GM18508 (cell line): Measurements from ENCODE around the gene FTO.

Experiments used
- ATAC-seq: cut with Tn5 transposase; IDR thresholded peaks from one replicate; pipeline ENCODE4 v1.9.1; 2021; ENCODE audit warnings: moderate number of reproducible peaks; ENCODE audit not compliant: insufficient read depth, unreplicated experiment

FTO gene

DNA sequence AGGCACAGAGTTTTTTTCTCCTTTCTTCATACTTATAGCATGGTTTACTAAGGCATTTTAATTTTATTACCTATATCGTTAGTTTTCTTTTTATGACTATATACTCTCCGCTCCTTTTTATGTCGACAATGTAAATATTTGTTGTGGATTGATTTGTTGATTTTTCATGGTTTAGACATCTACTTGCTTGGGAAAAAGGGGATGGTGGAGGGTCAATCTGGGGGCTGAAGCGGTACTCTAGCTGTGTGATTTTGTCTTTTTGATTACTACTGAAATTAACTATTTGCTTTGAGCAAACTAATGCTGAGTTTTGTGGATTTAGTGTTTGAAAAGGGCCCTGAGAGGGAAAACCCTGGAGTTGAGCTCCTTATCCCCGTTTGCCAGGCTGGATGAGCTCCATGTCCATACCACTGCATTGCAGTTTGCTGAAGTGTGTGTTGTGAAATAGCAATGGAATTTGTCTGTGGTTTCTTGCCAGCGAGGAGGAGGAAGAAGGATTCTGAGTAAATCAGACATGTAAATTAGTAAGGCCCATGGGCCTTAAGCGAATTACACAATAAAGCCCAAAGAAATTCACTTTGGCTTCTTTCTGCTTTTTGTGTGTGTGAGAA lies 72.0 kb downstream of the FTO start:
- no peak for ATAC-seq

DNA sequence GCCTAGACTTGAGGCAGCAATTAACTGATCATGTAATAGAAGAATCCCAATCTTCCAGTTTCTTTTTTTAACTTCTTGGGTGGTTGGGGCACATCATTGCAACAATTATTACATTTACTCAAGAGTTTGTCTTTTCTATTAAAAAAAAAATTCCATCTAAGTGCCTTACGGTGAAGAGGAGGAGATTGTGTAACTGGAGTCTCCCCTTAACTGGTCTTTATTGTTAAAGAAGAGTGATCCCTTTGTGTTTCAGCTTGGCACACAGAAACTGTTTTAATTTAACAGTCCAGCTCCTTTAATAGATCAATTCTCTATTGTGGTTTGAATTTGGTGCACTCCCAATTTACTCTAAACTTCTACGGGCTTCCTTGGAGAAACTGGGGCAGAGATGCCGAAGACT lies 75.2 kb downstream of the FTO start:
- no peak for ATAC-seq

DNA sequence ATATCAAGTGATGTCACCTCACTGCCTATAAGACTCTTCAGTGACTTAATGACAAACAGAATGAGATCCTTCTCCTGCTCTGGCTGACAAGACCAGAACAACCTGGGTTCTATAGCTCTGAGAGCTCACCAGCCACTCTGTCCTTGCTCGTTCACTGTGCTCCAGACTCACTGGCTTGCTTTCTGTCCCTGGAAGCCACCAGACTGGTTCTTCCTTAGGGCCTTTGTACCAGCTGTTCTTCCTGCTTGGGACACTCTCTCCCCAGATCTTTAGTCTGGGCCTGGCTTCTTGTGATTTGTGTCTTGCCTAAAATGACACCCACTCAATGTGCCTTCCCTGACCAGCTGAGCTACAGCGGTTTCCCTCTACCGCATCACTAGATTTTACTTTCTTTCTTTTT lies 76.1 kb downstream of the FTO start:
- no peak for ATAC-seq

DNA sequence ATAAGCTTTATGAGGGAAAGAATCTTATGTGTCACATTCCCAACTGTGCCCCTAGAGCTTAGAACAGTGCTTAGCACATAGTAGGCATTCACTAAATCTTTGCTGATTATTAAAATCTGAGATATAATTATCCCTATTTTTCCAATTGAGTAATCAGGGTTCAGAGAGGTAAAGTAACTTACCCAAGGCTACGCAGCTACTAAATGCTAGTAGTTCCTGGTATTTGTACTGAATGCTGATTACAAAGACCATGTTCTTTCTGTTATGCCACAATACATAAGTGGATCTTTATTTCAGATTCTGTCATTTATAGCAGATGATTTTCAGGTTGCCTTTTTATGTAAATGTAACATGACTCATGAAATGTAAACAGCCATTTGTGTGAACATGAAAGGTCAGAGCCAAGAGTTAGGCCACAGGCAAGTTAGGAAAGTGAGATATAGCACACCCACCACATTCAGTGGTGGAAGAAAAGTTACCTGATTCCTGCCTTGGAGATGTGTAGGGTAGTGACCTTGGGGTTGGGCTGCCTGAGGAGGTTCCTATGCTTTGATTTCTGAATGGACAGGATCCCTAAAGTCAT lies 77.2 kb downstream of the FTO start:
- ATAC-seq, result no peak

DNA sequence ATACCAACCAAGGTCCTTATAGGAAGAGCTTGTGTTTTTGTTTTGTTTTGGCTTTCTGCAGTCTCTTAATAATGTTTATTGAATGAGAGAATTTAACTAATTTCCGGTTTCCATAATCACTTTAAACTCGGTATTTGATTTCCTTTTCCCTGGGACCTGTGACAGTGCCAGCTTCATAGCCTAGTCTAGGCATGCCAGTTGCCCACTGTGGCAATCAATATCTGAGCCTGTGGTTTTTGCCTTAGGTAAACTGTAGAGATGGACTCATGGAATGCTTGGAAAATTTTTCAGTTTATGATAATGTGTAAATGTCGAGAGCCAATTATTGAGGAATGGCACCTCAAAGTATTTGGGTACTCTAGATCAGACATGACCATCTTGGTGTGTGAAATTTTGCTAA lies 78.2 kb downstream of the FTO start:
- ATAC-seq, result no peak

DNA sequence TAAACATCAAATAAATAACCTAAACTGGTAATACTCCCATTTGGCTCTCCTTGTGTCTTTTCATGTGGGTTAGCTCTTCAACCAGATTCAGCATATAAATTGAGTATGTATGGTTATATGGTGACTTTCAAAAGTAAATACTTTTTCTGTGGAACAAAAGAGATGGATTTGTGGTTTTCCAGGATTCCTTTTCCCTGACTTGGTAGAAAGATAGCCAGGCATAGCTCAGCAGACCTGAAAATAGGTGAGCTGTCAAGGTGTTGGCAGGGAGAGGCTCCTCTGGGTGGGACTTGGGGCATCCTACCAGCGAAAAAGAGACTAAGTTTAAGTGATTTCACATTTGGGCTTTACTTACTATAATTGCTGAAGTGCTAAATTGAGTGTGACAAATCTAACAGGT lies 80.3 kb downstream of the FTO start:
- ATAC-seq, result no peak

DNA sequence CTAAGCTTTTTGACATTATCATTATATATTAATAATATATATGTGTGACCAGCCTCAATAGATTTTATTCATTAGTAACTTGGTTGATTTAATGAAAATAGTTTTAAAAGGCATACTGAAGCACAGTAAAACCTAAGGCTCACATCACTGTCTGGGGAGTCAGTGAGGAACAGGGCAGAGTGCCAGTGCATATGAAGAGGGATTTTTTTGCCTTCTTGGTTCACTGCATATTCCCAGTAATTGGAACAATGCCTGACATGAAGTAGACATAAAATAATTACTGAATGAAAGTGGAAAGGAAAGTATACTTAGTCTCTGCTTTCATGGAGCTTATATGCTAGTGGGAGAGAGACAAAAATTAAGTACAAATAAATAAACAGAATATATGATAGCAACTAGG lies 81.1 kb downstream of the FTO start:
- no peak for ATAC-seq

DNA sequence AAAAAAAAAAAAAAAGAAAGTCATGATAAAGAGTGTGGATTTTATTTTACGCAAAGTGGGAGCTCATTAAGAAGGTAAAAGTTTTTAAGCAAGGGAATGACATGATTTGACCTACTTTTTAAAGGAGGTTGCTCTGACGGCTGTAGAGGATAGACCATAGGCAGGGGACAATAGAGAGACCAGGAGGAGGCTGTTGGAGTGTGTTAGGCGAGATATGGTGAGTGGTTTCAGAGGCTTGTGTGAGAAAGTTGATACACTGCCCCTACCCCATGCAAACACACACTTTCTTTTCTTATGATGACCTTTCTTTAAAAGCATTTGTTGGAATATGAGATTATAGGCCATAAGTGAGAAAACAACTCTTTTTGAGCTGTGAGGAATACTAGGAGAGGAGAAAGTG lies 82.0 kb downstream of the FTO start:
- ATAC-seq, result no peak

DNA sequence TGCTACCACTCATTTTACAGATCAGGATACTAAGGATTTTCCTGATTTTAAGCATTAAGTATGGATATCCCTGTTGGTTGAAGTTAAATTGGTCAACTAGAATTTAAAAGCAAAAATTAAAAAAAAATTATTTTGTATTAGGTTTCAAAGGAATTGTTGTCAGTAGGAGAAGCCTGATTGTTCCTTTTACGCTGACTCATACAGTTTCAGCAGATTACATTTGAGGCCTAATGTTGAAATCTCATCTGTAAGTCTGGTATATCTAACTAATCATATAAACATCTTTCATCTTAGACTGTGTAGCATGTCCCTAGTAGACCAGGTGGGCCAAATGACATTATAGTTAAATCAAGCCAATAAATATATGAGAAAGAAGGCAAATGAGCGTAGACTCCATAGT lies 83.5 kb downstream of the FTO start:
- no peak for ATAC-seq

DNA sequence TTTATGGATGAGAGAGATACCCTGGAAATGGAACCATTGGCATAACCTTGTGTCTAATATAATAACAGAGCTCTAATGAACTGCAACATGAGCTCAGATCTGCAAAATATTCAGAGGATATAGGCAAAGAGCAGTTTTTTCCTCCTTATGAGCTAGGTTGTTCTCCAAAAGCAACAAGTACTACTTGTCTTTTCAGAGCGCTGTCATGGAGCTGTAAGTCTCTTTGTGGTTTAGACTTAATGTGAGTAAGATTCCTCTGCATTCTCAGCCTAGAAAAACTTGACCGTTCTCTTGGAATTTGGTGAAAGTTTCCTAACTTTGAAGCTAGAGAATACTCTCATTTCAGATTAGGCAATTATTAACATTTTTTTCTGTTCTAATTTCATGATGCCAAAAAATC lies 85.2 kb downstream of the FTO start:
- no peak for ATAC-seq

DNA sequence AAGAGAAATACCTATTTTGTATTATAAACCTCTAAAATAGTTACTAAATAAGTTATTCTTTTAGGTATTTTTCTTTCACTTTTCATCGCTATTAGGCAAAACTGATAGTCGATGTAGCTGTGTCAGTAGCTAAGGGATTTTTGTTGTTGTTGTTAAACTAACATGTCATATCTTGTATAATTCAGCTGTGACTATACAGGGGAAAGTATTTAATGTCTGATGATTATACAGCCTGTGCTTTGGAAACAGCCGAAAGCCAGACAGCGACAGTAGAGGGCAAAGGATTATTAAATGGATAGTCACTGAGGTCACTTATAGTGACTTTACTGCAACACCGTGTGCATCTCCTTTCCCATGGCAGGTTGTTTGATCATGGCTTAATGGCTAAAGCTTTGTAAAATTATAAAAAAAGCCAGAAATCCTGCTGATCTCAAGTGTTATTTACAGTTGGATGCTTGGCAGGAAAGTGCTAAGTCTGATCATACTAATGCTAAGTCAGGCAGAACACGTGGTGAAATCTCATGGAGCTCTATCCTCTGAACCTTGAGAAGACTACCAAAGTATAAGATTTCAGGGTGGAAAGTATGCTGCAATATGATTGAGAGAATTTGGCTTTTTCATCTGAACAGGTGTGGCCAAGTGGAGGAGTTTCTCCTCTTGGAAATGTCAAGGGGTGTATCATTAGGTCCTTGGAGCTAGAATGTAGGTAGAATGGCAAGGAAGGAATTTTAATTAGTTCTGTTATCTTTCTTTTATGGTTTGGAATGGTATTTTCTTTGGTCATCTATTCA lies 88.4 kb downstream of the FTO start:
- ATAC-seq, result no peak

DNA sequence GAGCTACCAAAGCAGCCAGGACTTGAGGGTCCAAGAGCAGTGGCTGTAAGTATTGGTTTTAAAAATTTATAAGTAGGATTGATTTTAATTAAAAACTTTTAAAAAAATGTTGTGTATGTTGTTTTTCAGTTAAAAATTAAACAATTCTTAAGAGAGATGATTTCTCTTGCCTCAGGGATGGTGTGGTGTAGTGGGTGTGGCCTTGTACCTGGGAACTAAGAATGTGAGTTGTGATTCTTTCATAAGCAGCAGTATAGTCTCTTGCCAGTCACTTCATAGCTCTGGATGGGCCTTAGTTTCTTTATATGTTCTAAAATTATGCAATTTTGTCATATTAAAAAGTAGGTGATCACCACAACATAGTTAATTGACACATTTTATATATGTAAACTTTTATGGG lies 99.5 kb downstream of the FTO start:
- no peak for ATAC-seq

DNA sequence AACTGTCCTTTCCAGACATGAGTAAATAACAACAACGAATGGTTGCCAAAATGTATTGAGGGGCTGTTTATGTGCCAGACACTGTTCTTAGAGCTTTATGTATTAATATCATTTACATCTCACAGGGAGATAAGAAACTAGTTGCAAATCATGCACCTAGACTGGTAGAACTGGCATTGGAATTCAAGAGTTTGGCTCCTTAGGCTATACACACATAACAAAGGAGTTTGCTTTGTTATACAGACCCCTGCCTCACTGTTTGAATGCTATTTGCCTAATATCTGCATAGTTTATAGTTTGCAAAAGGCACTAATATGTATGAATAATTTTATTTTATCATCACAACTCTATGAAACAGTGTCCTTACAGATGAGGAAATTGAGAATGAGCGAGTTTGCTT lies 100.0 kb downstream of the FTO start:
- no peak for ATAC-seq

DNA sequence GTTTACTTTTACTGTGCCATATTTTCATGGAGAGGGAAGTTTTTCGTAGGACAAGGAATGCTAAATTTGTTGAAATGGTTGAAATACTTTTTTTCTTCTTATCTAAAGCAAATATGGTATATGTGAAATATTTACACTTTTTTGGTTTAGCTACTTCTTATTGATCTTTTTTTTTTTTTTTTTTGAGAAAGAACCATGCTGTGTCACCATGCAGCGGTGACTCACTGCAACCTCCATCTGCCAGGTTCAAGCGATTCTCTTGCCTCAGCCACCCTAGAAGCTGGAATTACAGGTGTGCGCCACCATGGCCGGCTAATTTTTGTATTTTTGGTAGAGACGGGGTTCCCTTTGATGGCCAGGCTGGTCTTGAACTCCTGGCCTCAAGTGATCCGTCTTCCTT lies 100.5 kb downstream of the FTO start:
- no peak for ATAC-seq

DNA sequence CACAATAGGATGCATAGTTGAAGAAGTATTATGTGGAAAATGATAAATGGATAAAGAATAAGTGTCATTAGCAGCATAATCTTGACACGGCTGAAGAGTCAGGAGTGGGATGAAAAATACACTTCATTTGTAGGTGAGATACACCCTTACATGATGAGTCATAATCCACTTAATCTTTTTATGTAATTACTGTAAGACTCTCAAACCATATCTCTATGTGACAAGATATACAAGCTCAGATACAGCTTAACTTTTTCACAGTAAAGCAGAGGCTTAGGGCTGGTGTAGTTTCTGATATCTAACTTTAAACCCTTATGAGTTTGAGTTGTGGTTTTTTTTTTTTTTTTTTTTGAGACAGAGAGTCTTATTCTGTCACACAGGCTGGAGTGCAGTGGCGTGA lies 101.2 kb downstream of the FTO start:
- no peak for ATAC-seq

DNA sequence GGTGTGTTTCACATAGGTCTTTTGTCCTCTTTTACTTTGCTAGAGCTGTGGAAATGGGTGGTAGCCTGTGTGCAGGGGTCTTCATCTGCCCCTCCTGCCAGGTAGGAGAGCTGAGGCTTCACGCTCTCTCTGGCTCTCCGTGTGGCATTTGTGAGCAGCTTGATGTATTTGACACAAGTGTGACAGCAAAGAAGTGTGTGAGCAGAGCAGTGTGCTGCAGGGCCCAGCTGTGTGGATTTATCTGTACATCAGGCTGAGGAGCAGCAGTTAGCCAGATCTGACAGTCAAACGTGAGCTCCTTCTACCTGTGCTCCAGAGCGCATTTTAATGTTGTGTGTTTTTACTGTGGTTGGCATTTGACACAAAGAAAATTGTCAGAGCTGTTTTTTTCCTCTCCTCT lies 101.8 kb downstream of the FTO start:
- no peak for ATAC-seq

DNA sequence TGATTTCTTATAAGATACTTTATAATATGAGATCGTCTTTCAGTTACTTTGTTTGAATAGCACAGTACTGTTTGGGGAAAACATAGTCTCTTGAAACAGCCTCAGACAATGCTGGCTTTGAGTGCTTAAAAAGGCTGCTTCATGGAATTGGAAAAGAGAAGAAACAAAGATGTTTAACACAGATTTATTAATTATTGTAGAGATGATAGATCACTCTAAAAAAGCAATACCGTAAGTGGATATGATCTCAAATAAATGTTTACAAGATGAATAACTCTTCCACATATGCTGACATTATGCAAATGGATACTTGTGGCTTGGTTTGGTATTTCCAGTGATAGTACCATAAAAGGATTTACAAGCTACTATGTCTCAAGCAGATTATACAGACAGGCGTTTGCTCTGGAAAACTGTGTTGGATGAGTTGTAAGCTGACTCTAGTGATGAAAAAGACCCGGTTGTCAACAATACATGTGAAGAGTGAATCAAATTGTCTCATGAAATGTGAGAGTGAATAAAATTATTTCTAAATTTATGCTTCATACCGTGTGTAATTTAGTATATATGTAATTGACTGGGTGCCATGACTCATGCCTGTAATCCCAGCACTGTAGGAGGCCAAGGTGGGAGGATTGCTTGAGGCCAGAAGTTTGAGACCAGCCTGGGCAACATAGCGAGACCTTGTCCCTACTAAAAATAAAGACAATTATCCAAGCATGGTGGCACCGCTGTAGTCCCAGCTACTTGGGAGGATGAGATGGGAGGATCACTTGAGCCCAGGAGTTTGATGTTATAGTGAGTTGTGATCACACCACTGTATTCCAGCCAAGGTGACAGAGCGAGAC lies 105.4 kb downstream of the FTO start:
- no peak for ATAC-seq

DNA sequence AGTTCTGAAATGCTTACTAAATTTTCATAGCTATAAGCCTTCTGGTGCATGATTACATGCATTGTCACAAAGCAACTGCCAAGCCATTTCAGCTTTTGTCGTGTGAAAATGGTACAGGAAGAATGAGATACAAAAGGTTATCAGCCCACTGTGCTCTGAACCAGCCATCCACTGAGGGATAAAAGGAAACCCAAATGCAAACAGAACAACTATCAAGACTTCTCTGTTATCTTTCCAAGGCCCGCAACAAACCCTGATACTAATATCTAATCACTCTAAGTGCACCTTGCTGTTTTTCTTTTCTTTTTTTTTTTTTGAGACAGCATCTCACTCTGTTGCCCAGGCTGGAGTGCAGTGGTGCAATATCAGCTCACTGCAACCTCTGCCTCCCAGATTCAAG lies 109.0 kb downstream of the FTO start:
- no peak for ATAC-seq

DNA sequence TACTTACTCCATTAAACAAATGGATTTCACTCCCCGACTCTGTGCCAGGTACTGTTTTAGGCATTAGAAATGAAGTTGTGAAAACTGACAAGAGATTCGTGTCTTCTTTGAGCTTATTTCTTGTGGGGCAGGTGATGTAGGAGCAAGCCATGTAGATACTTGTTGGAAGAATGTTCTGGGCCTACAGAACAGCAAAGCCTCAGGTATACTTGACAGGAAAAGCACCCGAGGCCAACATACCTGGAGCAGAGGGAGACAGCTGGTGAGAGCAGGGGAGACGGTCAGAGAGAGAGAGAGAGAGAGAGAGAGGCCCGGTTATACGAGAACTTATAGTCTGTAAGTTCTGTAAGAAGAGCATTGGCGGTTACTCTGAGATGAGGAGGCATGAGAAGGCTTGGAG lies 110.8 kb downstream of the FTO start:
- no peak for ATAC-seq

DNA sequence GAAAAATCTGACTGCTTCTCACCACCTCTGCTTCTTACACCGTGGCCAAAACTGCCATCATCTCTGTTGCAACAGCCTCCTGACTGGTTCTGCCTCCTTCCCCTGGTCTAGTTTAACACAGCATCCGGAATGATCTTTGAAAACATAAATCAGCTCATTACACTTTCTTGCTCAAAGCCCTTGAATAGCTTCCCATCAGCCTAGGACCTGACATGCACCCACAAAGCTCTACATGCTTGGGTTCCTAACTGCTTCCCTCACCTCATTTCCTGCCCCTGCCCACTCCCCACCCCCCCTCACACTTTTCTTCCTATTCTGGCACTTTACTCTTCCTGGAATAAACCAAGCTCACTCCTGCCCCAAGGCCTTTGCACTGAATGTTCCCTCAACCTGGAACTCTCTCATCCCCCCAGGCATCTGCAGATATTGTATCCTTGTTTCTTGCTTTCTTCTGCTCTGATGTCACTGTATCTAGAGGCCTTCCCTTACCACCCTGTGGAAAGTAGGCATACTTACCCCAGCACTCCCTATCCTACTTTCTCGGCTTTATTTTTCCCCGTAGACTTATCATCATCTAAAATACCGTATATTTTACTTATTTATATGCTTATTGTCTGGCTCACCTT lies 112.4 kb downstream of the FTO start:
- ATAC-seq, result no peak
